ENCODE results near the gene COL6A3.

The COL6A3 gene

GRCh38 chr2:237301595-237301994 lies 112.4 kb downstream of the COL6A3 start:
- H3K36me3 ChIP-seq (ENCODE audit: control insufficient read depth in 2 of 2, insufficient read depth in 1 of 2, low read length in 2 of 2): no peaks in the 10 kb centered on the region
- ChIA-PET POLR2A (no interaction called here), CTCF (no interaction called here)
- TF ChIP-seq ZNF580 (tag by site-specific recombination; IDR thresholded peaks at IDR 0.05) (no peak), REST (tag by site-specific recombination; IDR thresholded peaks at IDR 0.05) (peak; percentile 49; the same call in 1 of the 2 replicates)
- H3K4me3 ChIP-seq (ENCODE audit: low read depth, low read length): no peak overlapping the region
- no peaks in the 10 kb centered on the region; the same call in 1 of the 2 replicates for H3K4me1 ChIP-seq (ENCODE audit: control insufficient read depth, insufficient read depth, low read length)
- no peak overlapping the region for H3K27ac ChIP-seq (ENCODE audit: extremely low read depth, low read depth, low read length)
- H3K9me3 ChIP-seq (ENCODE audit: control insufficient read depth, insufficient read depth, low read depth, low read length): no peaks in the 10 kb centered on the region

GRCh38 chr2:237300739-237301138 lies 113.2 kb downstream of the COL6A3 start:
- ChIA-PET CTCF (no interaction called here), POLR2A (no interaction called here)
- Histone ChIP-seq H3K27ac (ENCODE audit: extremely low read depth, low read depth, low read length) (no peak overlapping the region), H3K4me3 (ENCODE audit: low read depth, low read length) (no peak overlapping the region), H3K9me3 (ENCODE audit: control insufficient read depth, insufficient read depth, low read depth, low read length) (no peaks in the 10 kb centered on the region), H3K36me3 (ENCODE audit: control insufficient read depth in 2 of 2, insufficient read depth in 1 of 2, low read length in 2 of 2) (no peaks in the 10 kb centered on the region), H3K4me1 (ENCODE audit: control insufficient read depth, insufficient read depth, low read length) (no peaks in the 10 kb centered on the region; the same call in 1 of the 2 replicates)
- TF ChIP-seq ZNF37A (tag by site-specific recombination; IDR thresholded peaks at IDR 0.05) (no peak), ZNF311 (tag by site-specific recombination; IDR thresholded peaks at IDR 0.05; ENCODE audit: borderline replicate concordance) (no peak), ZNF555 (tag by site-specific recombination; conservative IDR thresholded peaks at IDR 0.05) (no peak), ZFP3 (tag by site-specific recombination; IDR thresholded peaks at IDR 0.05; ENCODE audit: low read depth) (no peak), ZNF510 (tag by site-specific recombination; IDR thresholded peaks at IDR 0.05; ENCODE audit: insufficient replicate concordance) (no peak), KLF1 (tag by site-specific recombination; IDR thresholded peaks at IDR 0.05) (no peak), ZFP37 (tag by site-specific recombination; IDR thresholded peaks at IDR 0.05) (no peak), TRIM28 (IDR thresholded peaks at IDR 0.05; ENCODE audit: borderline replicate concordance, low read length) (no peak), ZNF518A (tag by site-specific recombination; conservative IDR thresholded peaks at IDR 0.05; ENCODE audit: low read depth) (no peak), ZBTB49 (tag by site-specific recombination; IDR thresholded peaks at IDR 0.05; ENCODE audit: low read depth) (no peak), ZNF707 (tag by site-specific recombination; IDR thresholded peaks at IDR 0.05) (no peak), ZNF596 (tag by site-specific recombination; IDR thresholded peaks at IDR 0.05) (no peak), PRDM1 (tag by site-specific recombination; IDR thresholded peaks at IDR 0.05) (no peak), TSHZ1 (tag by site-specific recombination; IDR thresholded peaks at IDR 0.05; ENCODE audit: borderline replicate concordance) (no peak), HIC1 (tag by site-specific recombination; IDR thresholded peaks at IDR 0.05) (no peak)
